ENCODE data around the gene B4GALNT4. TPM values are rescaled to one million over a fixed set of nuclear protein-coding genes. Genes with fewer than 3 reads are reported as not detected.
A peak's percentile ranks its signal among the peaks of the same experiment; 100 is the strongest.

Gene B4GALNT4
- total RNA-seq, 4 donors from 2014 or later: not detected

GRCh38 chr11:355581-356458 lies 13.5 kb upstream of the B4GALNT4 start:
- peaks cover 0 to 5% (median 4%) of the 10 kb centered on the region in 3 donors for H3K27me3 ChIP-seq
- peak overlapping the region; percentile 55 to 57 (median 56) for H3K4me3 ChIP-seq
- peak overlapping the region; percentile 91 to 93 (median 92) for H3K27ac ChIP-seq
- DNase-seq (peak; percentile 73 to 77), ATAC-seq (peak; percentile 69 to 72)
- in situ Hi-C loops (cut with MboI; ENCODE audit: low sequenced_read_pairs in 4 of 4) (loop anchor here in 1 of 4 donors (10.0 kb wide), 1 partner anchor 51 kb away; the partner anchor contains the start of gene IFITM2), intact Hi-C loops (cut with DNase I; ENCODE audit: low total_unique reads) (loop anchor here (5.0 to 10.0 kb wide), 2 partner anchors 49 to 101 kb away; partner anchors contain the start of gene IFITM2)
- H3K36me3 ChIP-seq: no peaks in the 10 kb centered on the region
- H3K9me3 ChIP-seq: no peaks in the 10 kb centered on the region
- H3K4me1 ChIP-seq: peaks cover 24 to 29% of the 10 kb centered on the region in 2 donors
- TF ChIP-seq CTCF (IDR thresholded peaks at IDR 0.05 in 4 of 5, conservative IDR thresholded peaks at IDR 0.05 in 1 of 5) (no peak), POLR2A (IDR thresholded peaks at IDR 0.05) (peak; percentile 29 to 47)

- Histone ChIP-seq H3K9me3 (no peaks in the 10 kb centered on the region), H3K4me1 (peaks cover 24 to 29% of the 10 kb centered on the region in 2 donors), H3K27me3 (peaks cover 0 to 7% (median 5%) of the 10 kb centered on the region in 3 donors), H3K36me3 (no peaks in the 10 kb centered on the region), H3K27ac (no peak overlapping the region), H3K4me3 (no peak overlapping the region)
- no peak for TF ChIP-seq CTCF (IDR thresholded peaks at IDR 0.05 in 4 of 5, conservative IDR thresholded peaks at IDR 0.05 in 1 of 5)
- no peak for TF ChIP-seq POLR2A (IDR thresholded peaks at IDR 0.05)
- in situ Hi-C loops (cut with MboI; ENCODE audit: low sequenced_read_pairs in 4 of 4): loop anchor here in 1 of 4 donors (10.0 kb wide), 1 partner anchor 52 kb away; the partner anchor contains the start of gene IFITM2
- no peak for DNase-seq
- intact Hi-C loops (cut with DNase I; ENCODE audit: low total_unique reads): loop anchor here (5.0 to 10.0 kb wide), 2 partner anchors 49 to 102 kb away; partner anchors contain the start of gene IFITM2
- no peak for ATAC-seq
Observed at GRCh38 chr11:356610-357009, 12.7 kb upstream of the B4GALNT4 start.

- peaks cover 21 to 25% of the 10 kb centered on the region in 2 donors for H3K4me1 ChIP-seq
- no peak for DNase-seq
- no peak for TF ChIP-seq POLR2A (IDR thresholded peaks at IDR 0.05)
- no peak for TF ChIP-seq CTCF (IDR thresholded peaks at IDR 0.05 in 4 of 5, conservative IDR thresholded peaks at IDR 0.05 in 1 of 5)
- no peaks in the 10 kb centered on the region for H3K36me3 ChIP-seq
- no peaks in the 10 kb centered on the region for H3K9me3 ChIP-seq
- in situ Hi-C loops (cut with MboI; ENCODE audit: low sequenced_read_pairs in 4 of 4) (loop anchor here in 1 of 4 donors (10.0 kb wide), 1 partner anchor 53 kb away; the partner anchor contains the start of gene IFITM2), intact Hi-C loops (cut with DNase I; ENCODE audit: low total_unique reads) (loop anchor here (5.0 to 10.0 kb wide), 2 partner anchors 50 to 103 kb away; partner anchors contain the start of gene IFITM2)
- H3K27ac ChIP-seq: no peak overlapping the region
- H3K4me3 ChIP-seq: no peak overlapping the region
- H3K27me3 ChIP-seq: peaks cover 0 to 7% (median 5%) of the 10 kb centered on the region in 3 donors
- no peak for ATAC-seq
Observed at GRCh38 chr11:357582-357981, 11.7 kb upstream of the B4GALNT4 start.

GRCh38 chr11:358129-358800 lies 11.0 kb upstream of the B4GALNT4 start:
- TF ChIP-seq POLR2A (IDR thresholded peaks at IDR 0.05): no peak
- no peak for TF ChIP-seq CTCF (IDR thresholded peaks at IDR 0.05 in 4 of 5, conservative IDR thresholded peaks at IDR 0.05 in 1 of 5)
- Histone ChIP-seq H3K4me3 (no peak overlapping the region), H3K27me3 (peaks cover 0 to 7% (median 5%) of the 10 kb centered on the region in 3 donors), H3K4me1 (peaks cover 14 to 18% of the 10 kb centered on the region in 2 donors), H3K27ac (no peak overlapping the region), H3K9me3 (no peaks in the 10 kb centered on the region), H3K36me3 (no peaks in the 10 kb centered on the region)
- ATAC-seq (no peak), DNase-seq (no peak)
- in situ Hi-C loops (cut with MboI; ENCODE audit: low sequenced_read_pairs in 4 of 4) (loop anchor here in 1 of 4 donors (10.0 kb wide), 1 partner anchor 53 kb away; the partner anchor contains the start of gene IFITM2), intact Hi-C loops (cut with DNase I; ENCODE audit: low total_unique reads) (loop anchor here (5.0 to 10.0 kb wide), 2 partner anchors 51 to 103 kb away; partner anchors contain the start of gene IFITM2)

Data from gastrocnemius medialis (tissue), 4 donors.